Colonic mucosa (tissue), 4 donors: Measurements from ENCODE around the gene SERPINH1. TPM values are rescaled to one million over a fixed set of nuclear protein-coding genes. Genes with fewer than 3 reads are reported as not detected.

ENCODE experiments used
- DNase-seq: peaks from one replicate; pipeline ENCODE4 v3.0.0-alpha.2; 2020
- H3K27ac ChIP-seq: fragments of 200-600 bp; one replicate; pipeline ENCODE4 v1.8.0; 2021
- H3K27me3 ChIP-seq: fragments of 200-600 bp; one replicate; pipeline ENCODE4 v1.8.0; 2021
- H3K36me3 ChIP-seq: fragments of 200-600 bp; one replicate; pipeline ENCODE4 v1.8.0; 2021
- H3K4me1 ChIP-seq: fragments of 200-600 bp; one replicate; pipeline ENCODE4 v1.8.0; 2021; ENCODE audit warnings: mild to moderate bottlenecking
- H3K4me3 ChIP-seq: fragments of 200-600 bp; one replicate; pipeline ENCODE4 v1.8.0; 2021
- H3K9ac ChIP-seq, 2 donors: one replicate each; pipeline ENCODE4 v1.7.0; 2013; ENCODE audit warnings: control low read depth in 2 of 2, low read depth in 2 of 2, low read length in 2 of 2
- H3K9me3 ChIP-seq: fragments of 200-600 bp; one replicate; pipeline ENCODE4 v1.8.0; 2021
- CTCF ChIP-seq: fragments of 200-600 bp; IDR thresholded peaks from one replicate; pipeline ENCODE4 v1.8.0; 2022; ENCODE audit warnings: antibody characterized with exemption, mild to moderate bottlenecking
- intact Hi-C: fragments of 100-400 bp; cut with DNase I; formaldehyde crosslinking; loops from one replicate; pipeline ENCODE4 v1.14.1; 2022
- total RNA-seq, 2 donors: library from RNA; stranded (reverse); fragmentation: NEBNext Ultra II Directional in 1 of 2; extraction: Animal tissue kit (Norgen Biotek cat#: 25700) in 1 of 2; gene quantifications; one replicate each; pipeline ENCODE4 v1.2.1, GENCODE V29; 2021
- donor health status: healthy.
- donor health status: DM: no; HTN: no; CAD: no.
- donor health status: DM: no; HTN: no; CAD: no.

SERPINH1 gene
- total RNA-seq, 2 donors from 2014 or later, result 66.3 to 136 TPM

GRCh38 chr11:75523811-75524664 is 38.0 kb upstream of the SERPINH1 start:
- peaks cover 9% of the 10 kb centered on the region for H3K27me3 ChIP-seq
- H3K9ac ChIP-seq, result no peak overlapping the region
- no peak overlapping the region for H3K27ac ChIP-seq
- TF ChIP-seq CTCF, result no peak
- DNase-seq, result no peak
- H3K4me1 ChIP-seq, result no peaks in the 10 kb centered on the region
- intact Hi-C loops, result loop anchor here (10.0 kb wide), 1 partner anchor 249 kb away; no protein-coding TSS in a partner anchor
- H3K9me3 ChIP-seq, result no peaks in the 10 kb centered on the region
- no peak overlapping the region for H3K4me3 ChIP-seq
- no peaks in the 10 kb centered on the region for H3K36me3 ChIP-seq

- DNase-seq, result no peak
These were observed 37.2 kb upstream of the SERPINH1 start for GRCh38 chr11:75524665-75525432.

GRCh38 chr11:75525433-75526191 is 36.4 kb upstream of the SERPINH1 start, which contains the start of gene GDPD5:
Gene GDPD5, minus strand, starts transcription at chr11:75525941. Its CDS starts 48,206 bp downstream, at chr11:75477735.
- TF ChIP-seq CTCF, result peak; percentile 20
- Histone ChIP-seq H3K4me1 (no peaks in the 10 kb centered on the region), H3K4me3 (peak within 1 kb of the TSS; percentile 56), H3K36me3 (no peaks in the 10 kb centered on the region), H3K9me3 (no peaks in the 10 kb centered on the region), H3K27me3 (peaks cover 9% of the 10 kb centered on the region), H3K27ac (no peak within 1 kb of the TSS), H3K9ac (peak within 1 kb of the TSS; percentile 51 to 83)
- intact Hi-C loops, result loop anchor here (10.0 kb wide), 1 partner anchor 251 kb away; no protein-coding TSS in a partner anchor
- peak; percentile 76 for DNase-seq

More at GRCh38 chr11:75524665-75525432, 37.2 kb upstream of the SERPINH1 start:
- no peak overlapping the region for H3K27ac ChIP-seq
- H3K36me3 ChIP-seq, result no peaks in the 10 kb centered on the region
- intact Hi-C loops, result loop anchor here (10.0 kb wide), 1 partner anchor 250 kb away; no protein-coding TSS in a partner anchor
- TF ChIP-seq CTCF, result no peak
- H3K4me1 ChIP-seq, result no peaks in the 10 kb centered on the region
- peak overlapping the region; percentile 56 for H3K4me3 ChIP-seq
- H3K9ac ChIP-seq, result peak overlapping the region; percentile 23 to 83
- H3K9me3 ChIP-seq, result no peaks in the 10 kb centered on the region
- H3K27me3 ChIP-seq, result peaks cover 9% of the 10 kb centered on the region

- Histone ChIP-seq H3K4me1 (no peaks in the 10 kb centered on the region), H3K9ac (peak overlapping the region; percentile 51 to 55), H3K27me3 (peaks cover 9% of the 10 kb centered on the region), H3K4me3 (peak overlapping the region; percentile 56), H3K27ac (no peak overlapping the region), H3K36me3 (no peaks in the 10 kb centered on the region), H3K9me3 (no peaks in the 10 kb centered on the region)
- TF ChIP-seq CTCF, result no peak
- intact Hi-C loops, result loop anchor here (10.0 kb wide), 1 partner anchor 251 kb away; no protein-coding TSS in a partner anchor
- DNase-seq, result no peak
These were observed 35.9 kb upstream of the SERPINH1 start for GRCh38 chr11:75526192-75526541.

GRCh38 chr11:75527130-75527529 is 34.9 kb upstream of the SERPINH1 start:
- Histone ChIP-seq H3K27me3 (peaks cover 9% of the 10 kb centered on the region), H3K9me3 (no peaks in the 10 kb centered on the region), H3K4me1 (peaks cover under 1% of the 10 kb centered on the region)

More at GRCh38 chr11:75527130-75527529, 34.9 kb upstream of the SERPINH1 start:
- H3K4me3 ChIP-seq, result no peak overlapping the region
- intact Hi-C loops, result loop anchor here (10.0 kb wide), 1 partner anchor 252 kb away; no protein-coding TSS in a partner anchor
- no peak for DNase-seq
- no peak overlapping the region for H3K9ac ChIP-seq
- no peak for TF ChIP-seq CTCF
- H3K36me3 ChIP-seq, result no peaks in the 10 kb centered on the region
- no peak overlapping the region for H3K27ac ChIP-seq
